DOHH2 (cell line): ENCODE data around the gene SKA1.

Source experiments
- CTCF ChIP-seq: fragments of 200-600 bp; sonication (generic); IDR thresholded peaks from one replicate; pipeline ENCODE4 v1.5.1; 2014; ENCODE audit warnings: antibody characterized with exemption, mild to moderate bottlenecking, low read depth, low read length; ENCODE audit not compliant: poor library complexity, severe bottlenecking
- EZH2phosphoT487 ChIP-seq: fragments of 200-600 bp; sonication (generic); IDR thresholded peaks from 2 replicates; pipeline ENCODE4 v1.6.1; 2017; ENCODE audit warnings: borderline replicate concordance, mild to moderate bottlenecking, antibody characterized with exemption, low read length, moderate library complexity, mixed read lengths

GRCh38 chr18:50427896-50428295, 53.0 kb downstream of the SKA1 start:
- TF ChIP-seq CTCF (no peak), EZH2phosphoT487 (no peak)
